NK-92 treated with Interleukin-12 subunit alpha and Interleukin-12 subunit beta, amount 100 ng/mL, for 24 hours (cell line): Measurements from ENCODE around the gene BRIP1.
"Not testable (repeated sequence)": the region's sequence is repeated elsewhere in the genome, so short reads cannot be mapped to it uniquely, and the experiment has no call there.

Experiments
- DNase-seq: peaks from one replicate; lab custom pipeline; 2025; lab: John Stamatoyannopoulos, UW

BRIP1 gene

GRCh38 chr17:61827649-61828395 lies 35.5 kb downstream of the BRIP1 start:
- DNase-seq, result no peak

DNA sequence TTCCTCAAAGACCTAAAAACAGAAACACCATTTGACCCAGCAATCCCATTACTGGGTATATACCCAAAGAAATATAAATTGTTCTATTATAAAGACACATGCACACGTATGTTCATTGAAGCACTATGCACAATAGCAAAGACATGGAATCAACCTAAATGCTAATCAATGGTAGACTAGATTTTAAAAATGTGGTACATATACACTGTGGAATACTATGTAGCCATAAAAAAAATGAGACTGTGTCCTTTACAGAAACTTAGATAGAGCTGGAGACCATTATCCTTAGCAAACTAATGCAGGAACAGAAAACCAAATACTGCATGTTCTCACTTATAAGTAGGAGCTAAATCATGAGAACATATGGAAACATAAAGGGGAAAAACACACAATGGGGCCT lies 36.5 kb downstream of the BRIP1 start:
- DNase-seq, result not testable (repeated sequence)

DNA sequence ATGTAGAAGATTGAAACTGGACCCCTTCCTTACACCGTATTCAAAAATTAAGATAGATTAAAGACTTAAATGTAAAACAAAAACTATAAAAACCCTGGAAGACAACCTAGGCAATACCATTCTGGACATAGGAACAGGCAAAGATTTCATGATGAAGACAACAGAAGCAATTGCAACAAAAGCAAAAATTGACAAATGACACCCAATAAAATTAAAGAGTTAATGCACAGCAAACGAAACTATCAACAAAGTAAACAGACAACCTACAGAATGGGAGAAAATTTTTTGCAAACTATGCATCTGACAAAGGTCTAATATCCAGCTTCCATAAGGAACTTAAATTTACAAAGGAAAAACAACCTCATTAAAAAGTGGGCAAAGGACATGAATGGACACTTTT lies 37.1 kb downstream of the BRIP1 start:
- DNase-seq, result not testable (repeated sequence)

- DNase-seq, result no peak
These were observed 37.7 kb downstream of the BRIP1 start for GRCh38 chr17:61825448-61826137.

- no peak for DNase-seq
These were observed 40.7 kb downstream of the BRIP1 start for GRCh38 chr17:61822326-61823285.

DNA sequence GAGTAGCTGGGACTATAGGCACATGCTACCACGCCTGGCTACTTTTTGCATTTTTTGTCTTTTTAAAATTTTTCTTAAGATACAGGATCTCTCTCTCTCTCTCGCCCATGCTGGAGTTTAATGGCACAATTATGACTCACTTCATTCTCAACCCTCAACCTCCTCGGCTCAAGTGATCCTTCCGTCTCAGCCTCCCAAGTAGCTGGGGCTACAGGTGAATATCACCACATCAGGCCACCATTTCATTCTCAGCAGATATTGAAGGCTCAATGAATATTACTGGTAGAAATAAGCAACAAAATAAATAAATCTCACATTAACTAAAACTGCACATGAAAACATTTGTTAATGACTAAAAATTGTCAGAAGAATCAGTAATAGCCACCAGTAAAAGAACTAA lies 41.7 kb downstream of the BRIP1 start:
- DNase-seq, result no peak

DNA sequence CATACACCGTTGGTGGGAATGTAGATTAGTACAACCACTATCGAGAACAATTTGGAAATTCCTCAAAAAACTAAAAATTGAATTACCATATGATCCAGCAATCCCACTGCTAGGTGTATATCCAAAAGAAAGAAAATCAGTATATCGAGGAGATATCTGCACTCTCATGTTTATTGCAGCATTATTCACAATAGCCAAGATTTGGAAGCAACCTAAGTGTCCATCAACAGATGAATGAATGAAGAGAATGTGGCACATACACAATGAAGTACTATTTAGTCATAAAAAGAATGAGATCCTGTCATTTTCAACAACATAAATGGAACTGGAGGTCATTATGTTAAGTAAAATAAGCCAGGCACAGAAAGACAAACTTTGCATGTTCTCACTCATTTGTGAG lies 44.1 kb downstream of the BRIP1 start:
- DNase-seq, result not testable (repeated sequence)

GRCh38 chr17:61818225-61818624 lies 45.1 kb downstream of the BRIP1 start:
- DNase-seq, result no peak

GRCh38 chr17:61817452-61817851 lies 45.9 kb downstream of the BRIP1 start:
- no peak for DNase-seq

DNA sequence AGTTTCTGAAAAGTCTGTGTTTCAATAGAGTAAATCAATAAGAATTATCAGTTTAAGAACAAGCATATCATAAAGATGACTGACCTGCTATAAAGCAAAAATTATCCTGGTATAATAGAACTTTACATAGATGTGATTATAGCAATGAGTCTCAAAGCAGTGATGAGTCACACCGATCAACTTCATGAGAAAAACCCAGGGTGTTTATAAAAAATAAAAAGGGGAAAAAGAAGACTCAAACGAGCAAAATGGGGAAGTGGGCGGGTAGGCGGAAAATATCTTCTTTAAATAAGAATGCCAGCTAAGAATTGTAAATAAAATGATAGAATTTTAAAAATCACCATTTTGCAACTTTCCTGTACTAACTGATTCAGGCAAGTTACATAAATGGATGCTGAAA lies 46.8 kb downstream of the BRIP1 start:
- DNase-seq, result no peak

DNA sequence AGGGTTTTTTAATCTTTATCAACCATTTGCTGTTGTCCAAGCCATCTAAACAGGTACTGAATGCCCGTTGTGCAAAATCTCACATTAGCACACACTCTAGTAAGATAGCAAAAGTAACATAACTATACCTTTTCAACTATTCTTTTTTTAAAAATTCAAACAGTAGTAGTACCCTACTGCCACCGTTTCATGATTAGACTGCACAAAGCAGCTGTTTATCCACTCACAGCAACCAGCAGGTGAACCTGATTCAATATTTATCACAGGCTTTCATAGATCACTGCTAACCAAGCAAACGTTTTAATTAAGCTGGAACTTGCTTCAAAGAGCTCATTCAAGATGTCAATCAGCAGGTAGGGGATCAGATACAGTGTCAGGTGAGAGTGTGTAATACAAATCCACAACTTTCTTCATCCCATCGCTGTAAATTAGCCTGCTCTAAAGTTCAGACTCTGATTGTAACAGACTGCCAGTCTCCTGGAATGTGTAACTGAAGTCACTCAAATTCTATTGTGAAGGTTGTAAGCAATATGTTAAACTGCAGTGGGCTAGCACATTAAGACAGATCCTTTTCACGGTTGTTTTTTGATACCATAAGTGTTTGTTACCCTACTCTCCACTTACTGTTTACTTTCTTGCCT lies 47.3 kb downstream of the BRIP1 start:
- no peak for DNase-seq

- DNase-seq, result no peak
These were observed 48.8 kb downstream of the BRIP1 start for GRCh38 chr17:61814485-61814884.

DNA sequence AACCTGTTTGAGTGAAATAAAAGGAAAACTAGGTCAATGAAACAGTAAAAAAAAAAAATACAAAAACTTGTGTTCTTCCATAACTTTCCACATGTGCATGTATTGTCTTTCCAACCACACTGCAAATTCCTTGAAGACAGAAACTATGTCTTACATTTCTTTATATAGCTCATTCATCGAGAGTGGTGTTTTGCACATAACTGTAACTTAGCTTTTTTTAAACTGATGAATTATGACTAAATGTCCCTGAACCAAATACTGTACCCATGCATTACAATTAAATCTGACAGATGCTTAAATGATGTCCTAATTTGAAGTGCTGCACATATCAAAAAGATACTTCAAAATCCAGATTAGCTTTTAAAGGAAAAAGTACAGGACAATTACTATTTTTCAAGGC lies 50.1 kb downstream of the BRIP1 start:
- no peak for DNase-seq

DNA sequence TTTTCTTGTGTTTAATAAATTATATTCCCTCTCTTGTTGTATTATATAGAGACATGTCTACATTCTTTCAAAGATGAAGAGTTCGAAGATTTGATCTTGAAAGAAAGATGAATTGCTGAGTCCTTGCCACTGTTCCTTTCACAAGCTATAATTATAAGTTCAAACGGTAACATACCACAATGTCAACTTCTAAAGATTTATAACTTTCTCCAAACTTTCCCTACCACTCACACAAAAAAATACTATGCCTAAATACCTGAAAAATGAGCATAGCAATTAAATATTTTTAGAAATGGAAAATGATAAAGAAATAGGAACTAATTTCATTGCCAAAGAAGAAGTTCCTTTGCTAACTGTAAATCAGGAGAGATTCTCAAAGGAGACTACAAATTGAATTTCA lies 50.6 kb downstream of the BRIP1 start:
- DNase-seq, result no peak

- DNase-seq, result no peak
These were observed 53.4 kb downstream of the BRIP1 start for GRCh38 chr17:61809816-61810392.

- no peak for DNase-seq
These were observed 54.9 kb downstream of the BRIP1 start for GRCh38 chr17:61808442-61808841.

GRCh38 chr17:61806936-61807335 lies 56.4 kb downstream of the BRIP1 start:
- DNase-seq, result no peak

GRCh38 chr17:61806081-61806828 lies 57.1 kb downstream of the BRIP1 start:
- no peak for DNase-seq

DNA sequence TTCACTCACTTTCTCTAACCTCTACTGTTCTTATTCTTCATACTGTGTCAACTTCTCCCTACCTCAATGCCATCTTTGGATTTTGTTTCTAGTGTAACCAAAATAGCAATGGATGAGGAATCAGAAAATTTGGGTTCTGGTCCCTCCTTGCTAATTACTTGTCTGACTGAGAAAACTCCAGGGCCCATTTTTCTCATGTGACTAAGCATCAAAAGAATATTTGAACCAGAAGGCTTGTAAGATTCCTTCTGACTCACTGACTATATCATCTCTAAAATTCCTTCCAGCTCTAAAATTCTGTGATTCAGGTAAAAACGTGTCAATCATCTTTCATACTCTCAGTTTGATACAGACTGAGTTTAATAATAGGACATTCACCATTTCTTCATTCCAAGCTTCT lies 57.9 kb downstream of the BRIP1 start:
- no peak for DNase-seq

- DNase-seq, result no peak
These were observed 59.5 kb downstream of the BRIP1 start for GRCh38 chr17:61803796-61804195.

GRCh38 chr17:61803216-61803615 lies 60.1 kb downstream of the BRIP1 start:
- DNase-seq, result no peak
